Large intestine (tissue), 3 donors: Measurements from ENCODE around the gene SUSD1. TPM values are rescaled to one million over a fixed set of nuclear protein-coding genes. Genes with fewer than 3 reads are reported as not detected.

Experiments
- DNase-seq, 2 donors: peaks; one replicate each; pipeline versions ENCODE4 v3.0.0 to v3.0.0-alpha.2; 2013
- H3K27ac ChIP-seq: one replicate; pipeline ENCODE4 v1.5.1; 2013; ENCODE audit warnings: low read length
- H3K27me3 ChIP-seq: 2 replicates; pipeline ENCODE4 v1.6.1; 2013; ENCODE audit warnings: low read length; ENCODE audit not compliant: control insufficient read depth, insufficient read depth
- H3K36me3 ChIP-seq: 2 replicates; pipeline ENCODE4 v1.6.1; 2013; ENCODE audit warnings: low read length; ENCODE audit not compliant: control insufficient read depth, insufficient read depth
- H3K4me1 ChIP-seq: one replicate; pipeline ENCODE4 v1.6.1; 2013; ENCODE audit warnings: low read length; ENCODE audit not compliant: control insufficient read depth, insufficient read depth
- H3K4me3 ChIP-seq: one replicate; pipeline ENCODE4 v1.5.1; 2013; ENCODE audit warnings: low read length
- H3K9me3 ChIP-seq: one replicate; pipeline ENCODE4 v1.6.1; 2013; ENCODE audit warnings: mild to moderate bottlenecking, low read depth, low read length, moderate library complexity; ENCODE audit not compliant: control insufficient read depth
- WGBS: methylation state at CpG from one replicate; pipeline ENCODE4 v1.1.5; 2013; ENCODE audit warnings: low lambda C conversion rate; ENCODE audit not compliant: insufficient coverage; 5-methylcytosine and 5-hydroxymethylcytosine counted together
- polyA plus RNA-seq: library from polyadenylated mRNA; unstranded; fragments of 120-200 nt; gene quantifications from one replicate; pipeline ENCODE4 v1.2.1, GENCODE V29; 2013

The SUSD1 gene
- polyA plus RNA-seq, 1 donor: 28.4 TPM

GRCh38 chr9:112104901-112105300 lies 70.2 kb downstream of the SUSD1 start:
- Histone ChIP-seq H3K27ac (no peak overlapping the region), H3K4me1 (no peaks in the 10 kb centered on the region), H3K9me3 (no peaks in the 10 kb centered on the region), H3K36me3 (peaks cover 16% of the 10 kb centered on the region), H3K27me3 (no peaks in the 10 kb centered on the region), H3K4me3 (no peak overlapping the region)
- WGBS: 80% methylated on average over 3 of the region's 4 CpGs
- no peak for DNase-seq

- Histone ChIP-seq H3K27me3 (no peaks in the 10 kb centered on the region), H3K36me3 (peaks cover 14% of the 10 kb centered on the region), H3K4me3 (no peak overlapping the region), H3K9me3 (no peaks in the 10 kb centered on the region), H3K27ac (no peak overlapping the region), H3K4me1 (no peaks in the 10 kb centered on the region)
- DNase-seq: no peak
- no CpG with 5 or more reads among the region's 2 CpGs for WGBS
Observed at GRCh38 chr9:112104401-112104800, 70.7 kb downstream of the SUSD1 start.

- H3K9me3 ChIP-seq: no peaks in the 10 kb centered on the region
- WGBS: 100% methylated on average over 4 of the region's 5 CpGs
- DNase-seq: no peak
- no peaks in the 10 kb centered on the region for H3K4me1 ChIP-seq
- H3K27ac ChIP-seq: no peak overlapping the region
- H3K27me3 ChIP-seq: no peaks in the 10 kb centered on the region
- H3K4me3 ChIP-seq: no peak overlapping the region
- H3K36me3 ChIP-seq: peaks cover 12% of the 10 kb centered on the region
Observed at GRCh38 chr9:112103405-112103804, 71.7 kb downstream of the SUSD1 start.

GRCh38 chr9:112097712-112098688 lies 77.1 kb downstream of the SUSD1 start:
- WGBS: 60% methylated on average over 1 of the region's 15 CpGs

GRCh38 chr9:112094948-112095681 lies 80.0 kb downstream of the SUSD1 start:
- Histone ChIP-seq H3K4me3 (no peak overlapping the region), H3K36me3 (peaks cover 22% of the 10 kb centered on the region), H3K4me1 (no peaks in the 10 kb centered on the region), H3K27ac (no peak overlapping the region), H3K27me3 (no peaks in the 10 kb centered on the region), H3K9me3 (no peaks in the 10 kb centered on the region)
- 61% methylated on average over 3 of the region's 9 CpGs for WGBS
- DNase-seq: peak in 1 of 2 donors; percentile 56

More at GRCh38 chr9:112097712-112098688, 77.1 kb downstream of the SUSD1 start:
- peak in 1 of 2 donors; percentile 58 for DNase-seq
- Histone ChIP-seq H3K4me3 (no peak overlapping the region), H3K9me3 (no peaks in the 10 kb centered on the region), H3K27me3 (no peaks in the 10 kb centered on the region), H3K4me1 (no peaks in the 10 kb centered on the region), H3K36me3 (peaks cover 28% of the 10 kb centered on the region), H3K27ac (no peak overlapping the region)

GRCh38 chr9:112094241-112094640 lies 80.9 kb downstream of the SUSD1 start:
- Histone ChIP-seq H3K9me3 (no peaks in the 10 kb centered on the region), H3K36me3 (peaks cover 22% of the 10 kb centered on the region), H3K4me3 (no peak overlapping the region), H3K27ac (no peak overlapping the region), H3K4me1 (no peaks in the 10 kb centered on the region), H3K27me3 (no peaks in the 10 kb centered on the region)
- DNase-seq: no peak
- WGBS: no CpG with 5 or more reads among the region's 2 CpGs

- DNase-seq: no peak
- Histone ChIP-seq H3K36me3 (peaks cover 23% of the 10 kb centered on the region), H3K4me1 (no peaks in the 10 kb centered on the region), H3K27me3 (no peaks in the 10 kb centered on the region), H3K27ac (no peak overlapping the region), H3K9me3 (no peaks in the 10 kb centered on the region), H3K4me3 (no peak overlapping the region)
- WGBS: 100% methylated on average over 1 of the region's 3 CpGs
Observed at GRCh38 chr9:112093870-112094216, 81.3 kb downstream of the SUSD1 start.

- Histone ChIP-seq H3K27me3 (no peaks in the 10 kb centered on the region), H3K36me3 (peaks cover 26% of the 10 kb centered on the region), H3K4me3 (no peak overlapping the region), H3K27ac (no peak overlapping the region), H3K4me1 (no peaks in the 10 kb centered on the region), H3K9me3 (no peaks in the 10 kb centered on the region)
- DNase-seq: no peak
- whole genome bisulfite sequencing: no CpG with 5 or more reads among the region's 5 CpGs
Observed at GRCh38 chr9:112093147-112093869, 81.8 kb downstream of the SUSD1 start.

- Histone ChIP-seq H3K36me3 (peaks cover 19% of the 10 kb centered on the region), H3K27me3 (no peaks in the 10 kb centered on the region), H3K4me3 (no peak overlapping the region), H3K27ac (no peak overlapping the region), H3K4me1 (no peaks in the 10 kb centered on the region), H3K9me3 (no peaks in the 10 kb centered on the region)
- no peak for DNase-seq
- WGBS: 40% methylated on average over 1 of the region's 1 CpG
Observed at GRCh38 chr9:112091810-112092209, 83.3 kb downstream of the SUSD1 start.

GRCh38 chr9:112087506-112087905 lies 87.6 kb downstream of the SUSD1 start:
- Histone ChIP-seq H3K36me3 (peaks cover 7% of the 10 kb centered on the region), H3K4me3 (no peak overlapping the region), H3K27me3 (no peaks in the 10 kb centered on the region), H3K27ac (no peak overlapping the region), H3K9me3 (no peaks in the 10 kb centered on the region), H3K4me1 (no peaks in the 10 kb centered on the region)
- no peak for DNase-seq
